GM10248 (cell line): ENCODE data around the gene GET4.
"Not testable (repeated sequence)": the region's sequence is repeated elsewhere in the genome, so short reads cannot be mapped to it uniquely, and the experiment has no call there.

Source experiments
- CTCF ChIA-PET: fragments of 300-600 bp; sonication (Branson Sonifier 250); formaldehyde crosslinking; extraction: SDS; loops from one replicate; lab custom pipeline; 2021; ENCODE audit warnings: antibody characterized with exemption; lab: Yijun Ruan, JAX
- POLR2A ChIA-PET: fragments of 350-650 bp; sonication (Branson Sonifier 250); formaldehyde crosslinking; extraction: SDS; loops from one replicate; lab custom pipeline; 2020; ENCODE audit warnings: antibody characterized with exemption; lab: Yijun Ruan, JAX
- DNase-seq: peaks from one replicate; pipeline ENCODE4 v3.0.0; 2012; ENCODE audit errors: extremely low spot score
- CTCF ChIP-seq: IDR thresholded peaks from 2 replicates; pipeline ENCODE4 v1.5.1; 2012; ENCODE audit warnings: mild to moderate bottlenecking, low read depth; ENCODE audit errors: extremely low read depth, missing control alignments, control extremely low read depth

Gene GET4

GRCh38 chr7:936386-937054 is 60.2 kb downstream of the GET4 start:
- TF ChIP-seq CTCF = no peak
- CTCF ChIA-PET = no interaction called here
- POLR2A ChIA-PET = no interaction called here
- DNase-seq = peak; percentile 85

GRCh38 chr7:937856-938484 is 61.6 kb downstream of the GET4 start:
- TF ChIP-seq CTCF = no peak
- POLR2A ChIA-PET = no interaction called here
- no peak for DNase-seq
- CTCF ChIA-PET = interaction anchor here (1.0 to 2.6 kb wide), 3 partner anchors 8 to 28 kb away, joined by 3 to 10 read pairs (median 5); no protein-coding TSS in a partner anchor

- POLR2A ChIA-PET = no interaction called here
- CTCF ChIA-PET = interaction anchor here (2.0 to 2.6 kb wide), 2 partner anchors 9 to 29 kb away, joined by 5 to 10 read pairs; no protein-coding TSS in a partner anchor
- no peak for TF ChIP-seq CTCF
- DNase-seq = no peak
These were observed 62.3 kb downstream of the GET4 start for GRCh38 chr7:938546-939185.

GRCh38 chr7:939843-940242 is 63.5 kb downstream of the GET4 start:
- no peak for DNase-seq
- TF ChIP-seq CTCF = no peak
- CTCF ChIA-PET = interaction anchor here (2.0 to 2.6 kb wide), 2 partner anchors 10 to 30 kb away, joined by 5 to 10 read pairs; no protein-coding TSS in a partner anchor
- POLR2A ChIA-PET = interaction anchor here (0.6 to 0.7 kb wide), 2 partner anchors 36 to 116 kb away, joined by 3 to 4 read pairs; partner anchors contain the start of gene COX19

- ChIA-PET CTCF (interaction anchor here (1.2 to 1.3 kb wide), 2 partner anchors 13 to 33 kb away, joined by 3 read pairs; partner anchors contain the start of gene ADAP1), POLR2A (no interaction called here)
- no peak for DNase-seq
- no peak for TF ChIP-seq CTCF
These were observed 64.5 kb downstream of the GET4 start for GRCh38 chr7:940599-941408.

GRCh38 chr7:943793-944192 is 67.4 kb downstream of the GET4 start:
- DNase-seq, CTCF ChIA-PET, POLR2A ChIA-PET: not testable (repeated sequence)
